Endodermal cell (in vitro differentiated cells): ENCODE measurements around the gene NTSR1. TPM values are rescaled to one million over a fixed set of nuclear protein-coding genes. Genes with fewer than 3 reads are reported as not detected.

Experiments used
- DNase-seq: peaks from one replicate; pipeline ENCODE4 v3.0.0-alpha.2; 2017
- H3K27ac ChIP-seq: 2 replicates; pipeline ENCODE4 v1.5.1; 2013; ENCODE audit warnings: mild to moderate bottlenecking, low read depth, low read length, moderate library complexity
- H3K27me3 ChIP-seq: 2 replicates; pipeline ENCODE4 v1.6.1; 2013; ENCODE audit warnings: mild to moderate bottlenecking, low read length, moderate library complexity; ENCODE audit not compliant: insufficient read depth, control insufficient read depth, poor library complexity, severe bottlenecking
- H3K36me3 ChIP-seq: 2 replicates; pipeline ENCODE4 v1.7.0; 2013; ENCODE audit warnings: mild to moderate bottlenecking, low read length, moderate library complexity; ENCODE audit not compliant: control insufficient read depth, insufficient read depth
- H3K4me1 ChIP-seq: one replicate; pipeline ENCODE4 v1.7.0; 2013; ENCODE audit warnings: low read length; ENCODE audit not compliant: control insufficient read depth, insufficient read depth
- H3K4me3 ChIP-seq: 2 replicates; pipeline ENCODE4 v1.5.1; 2013; ENCODE audit warnings: mild to moderate bottlenecking, low read length, moderate library complexity
- H3K9ac ChIP-seq: 2 replicates; pipeline ENCODE4 v1.6.1; 2013; ENCODE audit warnings: mild to moderate bottlenecking, low read length, moderate library complexity; ENCODE audit not compliant: poor library complexity, severe bottlenecking; ENCODE audit errors: extremely low read depth
- H3K9me3 ChIP-seq: 2 replicates; pipeline ENCODE4 v1.6.1; 2013; ENCODE audit warnings: mild to moderate bottlenecking, low read length, moderate library complexity; ENCODE audit not compliant: control insufficient read depth
- H3K27ac Mint-ChIP-seq: 2 replicates; pipeline ENCODE4 v1.8.0; 2020; ENCODE audit warnings: mixed read lengths
- H3K27me3 Mint-ChIP-seq: 2 replicates; pipeline ENCODE4 v1.8.0; 2021; ENCODE audit warnings: mild to moderate bottlenecking, mixed read lengths; ENCODE audit not compliant: insufficient read depth
- H3K36me3 Mint-ChIP-seq: 2 replicates; pipeline ENCODE4 v1.8.0; 2020; ENCODE audit warnings: low read depth, mixed read lengths
- H3K4me1 Mint-ChIP-seq: 2 replicates; pipeline ENCODE4 v1.8.0; 2020; ENCODE audit warnings: mixed read lengths
- H3K4me3 Mint-ChIP-seq: 2 replicates; pipeline ENCODE4 v1.8.0; 2020; ENCODE audit warnings: mild to moderate bottlenecking, moderate library complexity, mixed read lengths
- H3K9me3 Mint-ChIP-seq: 2 replicates; pipeline ENCODE4 v1.8.0; 2020; ENCODE audit warnings: mild to moderate bottlenecking, mixed read lengths
- CTCF ChIP-seq: fragments of 200-600 bp; sonication (generic); conservative IDR thresholded peaks from 2 replicates; pipeline ENCODE4 v1.5.0; 2021; ENCODE audit warnings: antibody characterized with exemption, mild to moderate bottlenecking
- WGBS, 2 experiments: methylation state at CpG; one replicate each; pipeline versions ENCODE4 v1.1.5 to v1.1.7; 2013; ENCODE audit warnings: missing lambda C conversion rate in 2 of 2, mixed read lengths in 1 of 2; ENCODE audit not compliant: insufficient coverage in 1 of 2, insufficient read length in 1 of 2; 5-methylcytosine and 5-hydroxymethylcytosine counted together
- total RNA-seq, 2 donors: library from RNA; stranded (reverse); fragmentation: NEBNext Ultra II Directional in 1 of 2; extraction: Animal tissue kit (Norgen Biotek cat#: 25700) in 1 of 2; gene quantifications; 2 replicates in 1 of 2; 3 replicates in 1 of 2; pipeline ENCODE4 v1.2.1, GENCODE V29; 2021

NTSR1 gene
- total RNA-seq, 2 donors from 2014 or later = 0.11 to 0.62 TPM

GRCh38 chr20:62805155-62805710 is 96.6 kb downstream of the NTSR1 start:
- H3K9me3 Mint-ChIP-seq = no peaks in the 10 kb centered on the region
- TF ChIP-seq CTCF = no peak
- H3K9me3 ChIP-seq = no peaks in the 10 kb centered on the region
- no peak overlapping the region for H3K27ac ChIP-seq
- 1 to 2% methylated on average over 13 to 58 of the region's 58 CpGs for WGBS, 2 experiments
- H3K4me1 ChIP-seq = no peaks in the 10 kb centered on the region
- H3K4me3 Mint-ChIP-seq = peak overlapping the region; percentile 74
- peaks cover 4% of the 10 kb centered on the region for H3K27me3 Mint-ChIP-seq
- H3K4me3 ChIP-seq = peak overlapping the region; percentile 78
- no peak overlapping the region for H3K27ac Mint-ChIP-seq
- H3K4me1 Mint-ChIP-seq = no peaks in the 10 kb centered on the region
- H3K9ac ChIP-seq = no peak overlapping the region
- peaks cover 9% of the 10 kb centered on the region for H3K36me3 Mint-ChIP-seq
- DNase-seq = peak; percentile 69
- H3K36me3 ChIP-seq = peaks cover 30% of the 10 kb centered on the region
- H3K27me3 ChIP-seq = no peaks in the 10 kb centered on the region

- Histone ChIP-seq H3K27ac (no peak overlapping the region), H3K27me3 (no peaks in the 10 kb centered on the region), H3K9me3 (no peaks in the 10 kb centered on the region), H3K4me1 (no peaks in the 10 kb centered on the region), H3K9ac (no peak overlapping the region), H3K4me3 (peak overlapping the region; percentile 78), H3K36me3 (peaks cover 29% of the 10 kb centered on the region)
- H3K27ac Mint-ChIP-seq = no peak overlapping the region
- H3K9me3 Mint-ChIP-seq = no peaks in the 10 kb centered on the region
- 42 to 63% methylated on average over 13 to 25 of the region's 25 CpGs for WGBS, 2 experiments
- TF ChIP-seq CTCF = no peak
- H3K36me3 Mint-ChIP-seq = peaks cover 6% of the 10 kb centered on the region
- peaks cover 4% of the 10 kb centered on the region for H3K27me3 Mint-ChIP-seq
- H3K4me1 Mint-ChIP-seq = no peaks in the 10 kb centered on the region
- DNase-seq = no peak
- H3K4me3 Mint-ChIP-seq = peak overlapping the region; percentile 74
Measured at GRCh38 chr20:62805711-62806382, 97.2 kb downstream of the NTSR1 start.

DNA sequence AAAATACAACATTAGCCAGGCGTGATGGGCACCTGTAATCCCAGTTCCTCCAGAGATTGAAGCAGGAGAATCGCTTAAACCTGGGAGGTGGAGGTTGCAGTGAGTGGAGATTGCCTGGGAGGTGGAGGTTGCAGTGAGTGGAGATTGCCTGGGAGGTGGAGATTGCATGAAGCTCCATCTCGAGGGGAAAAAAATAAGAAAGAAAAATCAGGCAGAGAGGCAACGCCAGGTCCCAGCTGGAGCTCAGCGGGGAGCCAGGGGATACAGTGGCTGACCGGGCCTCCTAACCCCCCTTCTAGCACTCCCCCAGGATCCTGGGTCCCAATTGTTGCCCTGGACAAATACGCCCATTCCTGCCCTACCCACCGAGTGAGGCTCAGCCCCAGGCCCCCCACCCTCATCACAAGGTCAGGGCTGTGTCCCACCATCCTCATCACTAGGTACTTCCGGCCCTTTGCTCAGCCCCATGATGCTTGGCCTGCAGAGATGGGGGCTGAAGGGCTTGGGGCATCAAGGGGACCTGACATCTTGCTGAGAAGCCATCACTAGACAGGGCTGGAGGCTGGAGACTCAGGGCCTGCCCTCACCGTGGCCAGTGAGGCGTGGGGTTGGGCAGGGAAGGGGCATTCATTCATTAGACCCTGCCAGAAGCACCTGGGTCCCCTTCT is 97.9 kb downstream of the NTSR1 start:
- peaks cover 28% of the 10 kb centered on the region for H3K36me3 ChIP-seq
- H3K4me1 ChIP-seq = no peaks in the 10 kb centered on the region
- no peak overlapping the region for H3K27ac Mint-ChIP-seq
- DNase-seq = no peak
- H3K36me3 Mint-ChIP-seq = peaks cover 5% of the 10 kb centered on the region
- H3K9ac ChIP-seq = no peak overlapping the region
- no peak for TF ChIP-seq CTCF
- peak overlapping the region; percentile 78 for H3K4me3 ChIP-seq
- peak overlapping the region; percentile 74 for H3K4me3 Mint-ChIP-seq
- peaks cover 4% of the 10 kb centered on the region for H3K27me3 Mint-ChIP-seq
- no peaks in the 10 kb centered on the region for H3K9me3 ChIP-seq
- no peaks in the 10 kb centered on the region for H3K9me3 Mint-ChIP-seq
- 73% methylated on average over 8 to 11 of the region's 11 CpGs for WGBS, 2 experiments
- H3K4me1 Mint-ChIP-seq = no peaks in the 10 kb centered on the region
- no peak overlapping the region for H3K27ac ChIP-seq
- no peaks in the 10 kb centered on the region for H3K27me3 ChIP-seq
